HPDE6-E6E7 (cell line): ENCODE data around the gene WASHC2C.
"Not testable (repeated sequence)": the region's sequence is repeated elsewhere in the genome, so short reads cannot be mapped to it uniquely, and the experiment has no call there.

Experiments
- DNase-seq: peaks from one replicate; pipeline ENCODE4 v3.0.0; 2011; ENCODE audit warnings: missing footprints; ENCODE audit errors: extremely low spot score

WASHC2C gene

GRCh38 chr10:45771757-45772461 lies 44.8 kb downstream of the WASHC2C start:
- DNase-seq, result not testable (repeated sequence)

DNA sequence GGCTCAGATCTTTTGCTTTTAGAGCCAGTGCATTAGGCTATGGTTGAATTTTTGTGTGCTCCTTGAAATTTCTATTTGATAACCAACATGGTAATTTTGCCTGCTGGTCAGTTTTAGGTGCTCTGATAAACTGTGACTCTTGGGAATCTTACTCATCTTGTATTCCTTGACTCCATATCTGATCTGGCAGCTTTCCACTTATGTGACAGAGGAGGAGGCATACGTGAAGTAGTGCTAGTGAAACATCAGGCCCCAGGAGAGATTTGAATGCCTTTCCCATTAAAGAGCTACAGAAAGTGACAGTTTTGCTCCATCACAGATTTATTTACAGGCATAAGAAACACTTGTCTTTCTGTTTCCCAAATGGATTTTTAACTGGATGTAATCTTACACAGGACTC lies 59.2 kb downstream of the WASHC2C start:
- not testable (repeated sequence) for DNase-seq

- not testable (repeated sequence) for DNase-seq
Measured at GRCh38 chr10:45787212-45787741, 60.2 kb downstream of the WASHC2C start.

DNA sequence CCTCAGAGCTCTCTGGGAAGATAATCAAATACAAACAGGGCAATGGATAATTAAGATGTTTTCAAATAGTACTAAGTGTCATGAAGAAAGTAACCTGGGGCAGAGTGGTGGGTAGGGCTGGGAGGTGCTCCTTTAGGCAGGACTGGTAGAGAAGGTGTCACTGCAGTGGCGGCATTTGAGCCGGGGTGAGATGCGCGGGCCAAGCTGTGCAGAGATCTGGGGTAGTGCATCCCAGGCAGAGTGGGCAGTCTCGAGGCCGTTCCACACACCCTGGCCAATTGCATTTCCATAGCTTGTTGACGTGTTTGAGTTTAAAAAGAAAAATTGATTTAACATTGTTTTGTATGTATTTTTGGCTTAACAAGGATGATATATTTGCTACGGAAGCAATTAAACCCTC lies 62.9 kb downstream of the WASHC2C start:
- not testable (repeated sequence) for DNase-seq

GRCh38 chr10:45790694-45791426 lies 63.8 kb downstream of the WASHC2C start:
- DNase-seq, result not testable (repeated sequence)

DNA sequence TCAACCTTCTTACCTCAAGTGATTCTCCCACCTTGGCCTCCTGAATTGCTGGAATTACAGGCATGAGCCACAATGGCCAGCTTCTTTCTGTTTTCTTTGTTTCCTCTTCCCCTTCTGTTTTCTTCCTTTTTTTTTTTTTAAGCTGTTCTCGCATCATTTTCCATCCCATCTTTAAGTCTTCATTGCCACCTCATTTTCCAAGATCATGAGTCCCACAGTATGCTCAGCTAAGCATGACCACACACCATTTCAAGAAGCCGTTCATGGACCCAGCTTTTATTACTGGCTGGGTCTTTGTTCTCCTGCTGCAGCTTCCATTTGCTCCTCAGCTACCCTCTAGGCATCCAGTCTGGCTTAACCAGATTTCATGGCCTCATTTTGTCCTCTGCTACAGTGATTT lies 67.7 kb downstream of the WASHC2C start:
- DNase-seq, result not testable (repeated sequence)

GRCh38 chr10:45803060-45804010 lies 76.3 kb downstream of the WASHC2C start:
- DNase-seq, result not testable (repeated sequence)

- DNase-seq, result not testable (repeated sequence)
Measured at GRCh38 chr10:45804996-45805395, 77.9 kb downstream of the WASHC2C start.

- no peak for DNase-seq
Measured at GRCh38 chr10:45809837-45810236, 82.8 kb downstream of the WASHC2C start.

GRCh38 chr10:45811075-45811474 lies 84.0 kb downstream of the WASHC2C start:
- no peak for DNase-seq

DNA sequence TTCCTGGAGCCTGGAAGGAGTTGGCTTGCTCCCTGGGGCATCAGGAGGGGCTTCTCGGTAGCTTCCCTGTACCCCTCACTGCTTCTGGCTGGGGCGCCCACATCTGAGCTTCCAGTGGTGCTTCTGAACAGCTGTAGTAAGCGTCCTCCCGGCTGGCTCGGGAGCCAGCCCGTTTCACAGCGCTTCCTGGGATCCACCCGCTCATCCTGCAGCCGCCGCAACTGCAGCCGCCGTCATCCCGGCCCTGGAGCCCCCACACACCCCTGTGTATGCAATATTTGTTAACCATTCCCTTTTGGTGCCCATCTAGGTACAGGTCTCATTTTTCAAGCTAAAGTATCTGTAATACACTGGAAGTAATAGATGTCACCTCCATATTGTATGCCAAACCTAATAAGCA lies 85.9 kb downstream of the WASHC2C start:
- DNase-seq, result not testable (repeated sequence)

- not testable (repeated sequence) for DNase-seq
Measured at GRCh38 chr10:45814146-45814545, 87.1 kb downstream of the WASHC2C start.

- DNase-seq, result no peak
Measured at GRCh38 chr10:45817130-45817859, 90.2 kb downstream of the WASHC2C start.

DNA sequence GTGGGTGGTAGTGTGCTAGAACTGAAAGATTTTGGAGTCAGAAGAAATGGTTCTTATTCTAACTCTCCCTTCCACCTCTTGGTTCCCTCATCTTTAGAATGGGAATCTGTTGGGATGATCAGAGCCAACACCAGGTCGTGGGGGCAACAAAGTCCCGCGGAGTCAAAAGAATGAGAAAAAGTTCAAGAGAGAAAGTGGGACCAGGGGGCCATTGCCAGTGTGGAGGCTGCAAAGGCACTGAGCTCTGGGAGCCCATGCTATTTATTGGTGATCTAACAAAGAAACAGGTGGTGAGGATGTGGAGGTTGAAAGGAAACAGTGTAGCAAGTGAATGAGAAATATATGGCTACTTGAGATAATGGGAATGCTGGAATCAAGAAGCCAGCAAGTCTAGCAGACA lies 90.8 kb downstream of the WASHC2C start:
- DNase-seq, result no peak

GRCh38 chr10:45819552-45819951 lies 92.5 kb downstream of the WASHC2C start:
- DNase-seq, result no peak

DNA sequence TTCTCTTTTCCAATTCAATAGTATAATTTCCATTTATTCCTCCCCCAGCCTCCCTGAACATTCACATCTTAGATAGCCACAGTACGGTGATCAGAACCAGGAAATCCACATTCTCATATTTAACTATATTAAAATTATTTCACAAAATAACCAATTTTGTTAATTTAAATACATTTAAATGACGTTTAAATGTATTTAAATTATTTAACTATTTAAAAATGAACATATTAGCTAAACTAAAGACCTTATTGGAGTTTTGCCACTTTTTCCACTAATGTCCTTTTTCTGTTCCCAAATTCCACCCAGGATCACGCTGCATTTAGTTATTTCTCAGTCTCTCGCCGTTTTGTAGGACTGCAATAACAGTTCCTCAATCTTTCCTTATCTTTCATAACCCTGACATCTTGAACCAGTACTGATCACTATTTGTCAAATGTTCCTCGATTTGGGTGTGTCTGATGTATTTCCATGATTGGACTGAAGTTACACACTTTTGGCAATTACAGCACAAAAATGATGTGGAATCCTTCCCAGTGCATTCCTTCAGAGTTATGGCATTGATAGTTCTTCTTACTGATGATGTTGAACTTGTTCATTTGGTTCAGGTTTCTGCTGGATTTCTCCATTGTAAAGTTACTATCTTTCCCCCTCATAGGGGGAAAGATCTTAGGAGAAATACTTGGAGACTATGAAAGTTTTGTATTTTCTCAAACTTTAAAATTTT lies 93.2 kb downstream of the WASHC2C start:
- DNase-seq, result not testable (repeated sequence)

DNA sequence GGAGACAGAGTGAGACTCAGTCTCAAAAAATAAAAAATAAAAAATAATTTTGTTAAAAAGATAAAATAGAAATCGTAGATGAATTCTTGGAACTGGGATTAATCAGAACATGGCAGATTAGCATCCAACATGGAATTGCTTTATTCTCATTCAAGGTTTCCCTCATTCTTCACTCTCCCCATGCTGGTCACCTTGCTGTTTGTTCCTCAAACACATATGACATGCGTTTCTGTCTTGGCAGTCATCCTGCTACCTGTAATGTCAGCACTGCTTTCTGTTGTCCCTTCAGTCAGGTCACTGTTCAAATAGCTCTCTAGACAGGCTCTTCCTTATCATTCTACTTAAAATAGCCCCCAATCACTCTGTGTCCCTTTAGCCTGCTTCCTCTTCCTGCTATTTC lies 95.9 kb downstream of the WASHC2C start:
- not testable (repeated sequence) for DNase-seq
